Lower lobe of right lung (tissue), 2 donors: ENCODE data around the gene UNC13B. TPM values are rescaled to one million over a fixed set of nuclear protein-coding genes. Genes with fewer than 3 reads are reported as not detected.
"Not testable (repeated sequence)": the region's sequence is repeated elsewhere in the genome, so short reads cannot be mapped to it uniquely, and the experiment has no call there.

ENCODE experiments used
- ATAC-seq, 2 donors: fragments of 200-7000 bp; cut with Tn5 transposase; one replicate each; pipeline ENCODE4 v1.9.1; 2020 to 2022; ENCODE audit warnings: mild to moderate bottlenecking in 2 of 2, moderate library complexity in 2 of 2
- DNase-seq: peaks from one replicate; pipeline ENCODE4 v3.0.0-alpha.2; 2020
- H3K27ac ChIP-seq: fragments of 200-600 bp; one replicate; pipeline ENCODE4 v1.8.0; 2022
- H3K27me3 ChIP-seq: fragments of 200-600 bp; one replicate; pipeline ENCODE4 v1.8.0; 2022; ENCODE audit warnings: low read depth
- H3K36me3 ChIP-seq: fragments of 200-600 bp; one replicate; pipeline ENCODE4 v1.8.0; 2022; ENCODE audit warnings: mild to moderate bottlenecking
- H3K4me1 ChIP-seq: fragments of 200-600 bp; one replicate; pipeline ENCODE4 v1.8.0; 2022
- H3K4me3 ChIP-seq: fragments of 200-600 bp; one replicate; pipeline ENCODE4 v1.8.0; 2022; ENCODE audit warnings: mild to moderate bottlenecking
- H3K9me3 ChIP-seq: fragments of 200-600 bp; one replicate; pipeline ENCODE4 v1.8.0; 2022
- intact Hi-C: fragments of 100-400 bp; cut with DNase I; formaldehyde crosslinking; loops from one replicate; pipeline ENCODE4 v1.11.0; 2022
- total RNA-seq: library from RNA; stranded (reverse); fragmentation: NEBNext Ultra II Directional; extraction: Animal tissue kit (Norgen Biotek cat#: 25700); gene quantifications from one replicate; pipeline ENCODE4 v1.2.1, GENCODE V29; 2021
- TF ChIP-seq, protein P1 (sequence below): fragments of 200-600 bp; IDR thresholded peaks from one replicate; pipeline ENCODE4 v1.8.0; 2022; ENCODE audit warnings: antibody characterized with exemption, mild to moderate bottlenecking
- donor health status: DM: no; HTN: yes; CAD: no; lungs with severe emphysema.

Gene UNC13B
- total RNA-seq, 1 donor from 2014 or later = 87.9 TPM

DNA sequence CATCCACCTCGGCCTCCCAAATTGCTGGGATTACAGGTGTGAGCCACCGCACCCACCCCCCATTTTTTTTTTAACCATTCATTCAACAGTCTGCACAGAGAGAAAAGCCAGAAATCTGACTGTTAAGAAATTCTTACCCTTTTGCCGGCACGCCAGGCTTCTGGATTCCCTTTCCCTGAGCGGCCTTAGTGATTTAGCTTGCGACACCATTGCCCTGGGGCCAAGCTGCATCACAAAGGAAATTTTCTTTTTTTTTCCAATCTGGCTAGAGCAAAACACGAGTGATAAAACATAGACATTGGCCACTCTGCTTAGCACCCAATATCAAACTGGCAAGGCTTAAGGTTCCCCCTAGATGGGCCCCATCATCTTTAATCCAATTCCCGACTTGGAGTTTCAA lies 24.9 kb upstream of the UNC13B start:
- Histone ChIP-seq H3K9me3 (peaks cover 19% of the 10 kb centered on the region), H3K27ac (no peak overlapping the region), H3K27me3 (no peaks in the 10 kb centered on the region), H3K4me1 (peaks cover 6% of the 10 kb centered on the region), H3K36me3 (no peaks in the 10 kb centered on the region), H3K4me3 (no peak overlapping the region)
- DNase-seq (no peak), ATAC-seq (no peak)
- intact Hi-C loops = no loop called here
- TF ChIP-seq, protein P1, sequence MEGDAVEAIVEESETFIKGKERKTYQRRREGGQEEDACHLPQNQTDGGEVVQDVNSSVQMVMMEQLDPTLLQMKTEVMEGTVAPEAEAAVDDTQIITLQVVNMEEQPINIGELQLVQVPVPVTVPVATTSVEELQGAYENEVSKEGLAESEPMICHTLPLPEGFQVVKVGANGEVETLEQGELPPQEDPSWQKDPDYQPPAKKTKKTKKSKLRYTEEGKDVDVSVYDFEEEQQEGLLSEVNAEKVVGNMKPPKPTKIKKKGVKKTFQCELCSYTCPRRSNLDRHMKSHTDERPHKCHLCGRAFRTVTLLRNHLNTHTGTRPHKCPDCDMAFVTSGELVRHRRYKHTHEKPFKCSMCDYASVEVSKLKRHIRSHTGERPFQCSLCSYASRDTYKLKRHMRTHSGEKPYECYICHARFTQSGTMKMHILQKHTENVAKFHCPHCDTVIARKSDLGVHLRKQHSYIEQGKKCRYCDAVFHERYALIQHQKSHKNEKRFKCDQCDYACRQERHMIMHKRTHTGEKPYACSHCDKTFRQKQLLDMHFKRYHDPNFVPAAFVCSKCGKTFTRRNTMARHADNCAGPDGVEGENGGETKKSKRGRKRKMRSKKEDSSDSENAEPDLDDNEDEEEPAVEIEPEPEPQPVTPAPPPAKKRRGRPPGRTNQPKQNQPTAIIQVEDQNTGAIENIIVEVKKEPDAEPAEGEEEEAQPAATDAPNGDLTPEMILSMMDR = no peak

DNA sequence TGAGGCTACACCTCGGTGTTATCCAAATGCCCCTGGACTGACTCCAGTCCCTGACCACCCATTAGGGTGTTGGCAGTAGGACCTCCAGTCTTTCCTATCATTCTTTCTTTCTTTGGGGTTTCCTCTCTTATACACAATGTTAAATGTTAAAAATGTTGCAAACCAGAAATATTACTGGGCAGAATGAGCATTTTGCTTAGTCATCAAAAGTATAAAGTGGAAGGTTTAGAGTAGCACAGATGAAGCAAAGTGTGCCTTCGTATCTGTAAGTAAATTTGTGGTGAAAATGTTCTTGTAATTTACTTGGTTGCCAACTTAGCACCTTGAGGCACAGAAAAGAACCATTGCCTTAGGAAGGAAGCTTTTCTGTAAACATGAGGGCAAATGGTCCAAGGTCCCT lies 21.7 kb upstream of the UNC13B start:
- Histone ChIP-seq H3K36me3 (no peaks in the 10 kb centered on the region), H3K4me1 (no peaks in the 10 kb centered on the region), H3K9me3 (peaks cover 28% of the 10 kb centered on the region), H3K27ac (no peak overlapping the region), H3K4me3 (no peak overlapping the region), H3K27me3 (no peaks in the 10 kb centered on the region)
- TF ChIP-seq, protein P1 = no peak
- intact Hi-C loops = no loop called here
- DNase-seq (no peak), ATAC-seq (no peak)

DNA sequence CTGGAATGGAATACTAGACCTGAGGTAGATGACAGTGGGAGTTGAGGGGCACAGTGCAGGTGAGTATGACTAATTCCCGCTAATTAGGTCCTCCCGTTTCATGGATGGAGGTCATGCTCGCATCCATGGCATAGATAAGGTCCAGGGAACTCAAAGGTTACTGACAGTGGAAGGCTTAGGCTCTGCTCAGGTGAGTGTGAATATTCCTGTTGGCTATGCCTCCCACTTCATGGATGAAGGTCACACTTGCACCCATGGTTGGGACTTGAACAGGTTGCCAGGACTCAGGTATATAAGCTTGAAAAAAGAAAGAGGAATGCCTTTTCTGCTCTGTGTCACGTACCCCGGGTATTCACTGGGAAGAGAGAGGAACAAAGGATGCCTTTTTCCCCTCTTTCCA lies 19.8 kb upstream of the UNC13B start:
- Histone ChIP-seq H3K4me1 (no peaks in the 10 kb centered on the region), H3K36me3 (no peaks in the 10 kb centered on the region), H3K4me3 (no peak overlapping the region), H3K27me3 (no peaks in the 10 kb centered on the region), H3K27ac (no peak overlapping the region), H3K9me3 (peaks cover 31% of the 10 kb centered on the region)
- TF ChIP-seq, protein P1 = no peak
- DNase-seq (no peak), ATAC-seq (no peak)
- intact Hi-C loops = no loop called here

DNA sequence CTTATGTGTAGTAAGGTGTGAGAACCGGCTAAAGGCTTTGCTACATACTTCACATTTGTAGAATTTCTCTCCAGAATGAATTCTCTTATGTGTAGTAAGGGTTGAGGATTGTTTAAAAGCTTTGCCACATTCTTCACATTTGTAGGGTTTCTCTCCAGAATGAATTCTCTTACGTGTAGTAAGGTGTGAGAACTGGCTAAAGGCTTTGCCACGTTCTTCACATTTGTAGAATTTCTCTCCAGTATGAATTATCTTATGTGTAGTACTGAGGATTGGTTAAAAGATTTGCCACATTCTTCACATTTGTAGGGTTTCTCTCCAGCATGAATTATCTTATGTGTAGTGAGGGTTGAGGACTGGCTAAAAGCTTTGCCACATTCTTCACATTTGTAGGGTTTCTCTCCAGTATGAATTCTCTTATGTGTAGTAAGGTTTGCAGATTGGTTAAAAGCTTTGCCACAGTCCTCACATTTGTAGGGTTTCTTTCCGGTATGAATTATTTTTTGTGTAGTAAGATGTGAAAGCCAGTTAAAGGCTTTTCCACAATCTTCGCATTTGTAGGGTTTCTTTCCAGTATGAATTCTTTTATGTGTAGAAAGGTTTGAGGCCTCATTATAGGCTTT lies 13.8 kb upstream of the UNC13B start:
- intact Hi-C loops, DNase-seq: not testable (repeated sequence)

DNA sequence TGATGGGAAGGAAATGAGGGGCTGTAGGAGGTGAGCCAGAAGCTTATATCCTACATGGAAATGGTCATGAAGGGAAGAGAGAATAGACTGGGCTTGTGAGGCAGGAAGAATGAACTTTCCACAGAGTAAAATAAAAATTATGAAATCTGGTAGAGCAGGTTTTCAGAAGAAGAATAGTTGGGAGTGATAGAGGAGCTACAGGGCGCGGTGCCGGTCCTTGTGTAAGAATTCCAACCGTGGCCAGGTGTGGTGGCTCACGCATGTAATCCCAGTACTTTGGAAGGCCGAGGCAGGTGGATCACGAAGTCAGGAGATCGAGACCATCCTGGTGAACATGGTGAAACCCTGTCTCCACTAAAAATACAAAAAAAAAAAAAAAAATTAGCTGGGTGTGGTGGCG lies 8.9 kb upstream of the UNC13B start:
- ATAC-seq (no peak), DNase-seq (no peak)
- intact Hi-C loops = no loop called here
- Histone ChIP-seq H3K27me3 (no peaks in the 10 kb centered on the region), H3K4me3 (no peak overlapping the region), H3K4me1 (no peaks in the 10 kb centered on the region), H3K9me3 (peaks cover 18% of the 10 kb centered on the region), H3K36me3 (no peaks in the 10 kb centered on the region), H3K27ac (no peak overlapping the region)
- TF ChIP-seq, protein P1 = no peak

More for the DNA sequence above, 13.8 kb upstream of the UNC13B start:
- ATAC-seq, H3K27me3 ChIP-seq, H3K36me3 ChIP-seq, H3K4me1 ChIP-seq, H3K4me3 ChIP-seq, H3K27ac ChIP-seq: not testable (repeated sequence)
- H3K9me3 ChIP-seq = peaks cover 32% of the 10 kb centered on the region

DNA sequence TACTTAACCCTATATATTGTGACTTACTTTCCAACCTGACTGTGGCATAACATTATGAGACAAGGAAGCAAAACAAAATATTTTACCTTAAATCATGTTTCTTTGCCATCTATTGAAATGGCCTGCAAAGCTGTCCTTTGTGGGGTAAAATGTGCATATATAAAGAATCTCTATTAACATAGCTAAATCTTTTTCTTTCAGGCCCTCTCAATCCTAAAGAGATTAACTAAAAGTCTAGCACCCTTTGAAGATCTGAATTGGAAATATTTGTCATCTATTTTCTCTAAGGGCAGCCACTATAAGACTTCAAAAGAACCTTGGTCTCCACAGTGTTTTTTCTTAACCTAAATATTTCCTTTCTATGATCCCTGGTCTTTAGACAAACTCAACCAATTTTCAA lies 5.0 kb upstream of the UNC13B start:
- H3K4me1 ChIP-seq = peaks cover 6% of the 10 kb centered on the region
- intact Hi-C loops = no loop called here
- no peak overlapping the region for H3K27ac ChIP-seq
- TF ChIP-seq, protein P1 = no peak
- ATAC-seq = no peak
- H3K9me3 ChIP-seq = no peaks in the 10 kb centered on the region
- DNase-seq = no peak
- H3K4me3 ChIP-seq = no peak overlapping the region
- H3K27me3 ChIP-seq = no peaks in the 10 kb centered on the region
- H3K36me3 ChIP-seq = no peaks in the 10 kb centered on the region

DNA sequence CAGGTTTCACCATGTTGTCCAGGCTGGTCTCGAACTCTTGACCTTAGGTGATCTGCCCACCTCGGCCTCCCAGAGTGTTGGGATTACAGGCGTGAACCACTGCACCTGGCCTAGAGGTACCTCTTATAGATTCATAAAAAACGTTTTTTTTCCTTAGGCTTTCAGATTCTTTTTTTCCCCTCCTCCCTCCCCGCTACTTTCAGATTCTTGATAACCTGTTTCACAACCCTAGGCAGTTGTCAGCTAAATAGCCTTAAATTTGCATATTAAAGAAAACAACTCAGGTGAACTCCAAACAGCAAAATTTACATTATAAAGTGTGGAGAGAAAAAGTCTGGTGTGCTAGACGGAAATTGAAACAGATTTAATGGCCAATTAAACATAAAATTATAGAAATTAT lies 4.0 kb upstream of the UNC13B start:
- H3K36me3 ChIP-seq, intact Hi-C loops, H3K9me3 ChIP-seq, ATAC-seq, H3K4me1 ChIP-seq, H3K27me3 ChIP-seq, H3K4me3 ChIP-seq, H3K27ac ChIP-seq, DNase-seq: not testable (repeated sequence)
